Measurements from ENCODE around the gene CACFD1.

- TF ChIP-seq CTCF (IDR thresholded peaks at IDR 0.05; ENCODE audit: poor library complexity, severe bottlenecking) (no peak), EZH2 (IDR thresholded peaks at IDR 0.05; ENCODE audit: borderline replicate concordance, insufficient read depth, low read length, poor library complexity, severe bottlenecking) (no peak)
Observed at GRCh38 chr9:133423216-133423615, 36.6 kb upstream of the CACFD1 start.
